Colonic mucosa (tissue), 4 donors: ENCODE results near the gene ACSS1. TPM values are rescaled to one million over a fixed set of nuclear protein-coding genes. Genes with fewer than 3 reads are reported as not detected.

Experiments used
- DNase-seq: peaks from one replicate; pipeline ENCODE4 v3.0.0-alpha.2; 2020
- H3K27ac ChIP-seq: fragments of 200-600 bp; one replicate; pipeline ENCODE4 v1.8.0; 2021
- H3K27me3 ChIP-seq: fragments of 200-600 bp; one replicate; pipeline ENCODE4 v1.8.0; 2021
- H3K36me3 ChIP-seq: fragments of 200-600 bp; one replicate; pipeline ENCODE4 v1.8.0; 2021
- H3K4me1 ChIP-seq: fragments of 200-600 bp; one replicate; pipeline ENCODE4 v1.8.0; 2021; ENCODE audit warnings: mild to moderate bottlenecking
- H3K4me3 ChIP-seq: fragments of 200-600 bp; one replicate; pipeline ENCODE4 v1.8.0; 2021
- H3K9ac ChIP-seq, 2 donors: one replicate each; pipeline ENCODE4 v1.7.0; 2013; ENCODE audit warnings: control low read depth in 2 of 2, low read depth in 2 of 2, low read length in 2 of 2
- H3K9me3 ChIP-seq: fragments of 200-600 bp; one replicate; pipeline ENCODE4 v1.8.0; 2021
- intact Hi-C: fragments of 100-400 bp; cut with DNase I; formaldehyde crosslinking; loops from one replicate; pipeline ENCODE4 v1.14.1; 2022
- total RNA-seq, 2 donors: library from RNA; stranded (reverse); fragmentation: NEBNext Ultra II Directional in 1 of 2; extraction: Animal tissue kit (Norgen Biotek cat#: 25700) in 1 of 2; gene quantifications; one replicate each; pipeline ENCODE4 v1.2.1, GENCODE V29; 2021
- TF ChIP-seq, protein P1 (sequence below): fragments of 200-600 bp; IDR thresholded peaks from one replicate; pipeline ENCODE4 v1.8.0; 2022; ENCODE audit warnings: antibody characterized with exemption, mild to moderate bottlenecking
- donor health status: healthy.
- donor health status: DM: no; HTN: no; CAD: no.
- donor health status: DM: no; HTN: no; CAD: no.

ACSS1 gene
- total RNA-seq, 2 donors from 2014 or later, result 29.0 to 32.0 TPM

DNA sequence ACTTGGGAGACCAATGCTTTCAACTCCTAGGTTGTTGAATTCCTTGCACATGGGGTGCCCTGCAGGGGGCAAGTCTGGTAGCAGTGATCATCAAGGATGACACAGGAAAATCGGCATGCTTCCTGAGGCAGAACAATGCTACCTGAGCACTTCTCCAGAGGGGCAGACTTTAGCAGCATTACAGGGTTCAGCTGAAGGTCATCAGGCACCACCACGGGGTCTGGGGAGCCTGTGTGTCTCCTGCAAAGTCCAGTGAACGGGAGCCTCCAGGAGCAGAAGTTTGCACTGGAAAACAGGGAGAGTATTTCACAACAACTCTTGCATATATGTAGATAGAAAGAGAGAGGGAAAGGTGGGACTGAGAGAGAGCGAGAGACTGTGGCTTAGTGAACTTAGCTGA is 13.8 kb upstream of the ACSS1 start:
- H3K27me3 ChIP-seq, result peaks cover 7% of the 10 kb centered on the region
- no peak overlapping the region for H3K27ac ChIP-seq
- TF ChIP-seq, protein P1, sequence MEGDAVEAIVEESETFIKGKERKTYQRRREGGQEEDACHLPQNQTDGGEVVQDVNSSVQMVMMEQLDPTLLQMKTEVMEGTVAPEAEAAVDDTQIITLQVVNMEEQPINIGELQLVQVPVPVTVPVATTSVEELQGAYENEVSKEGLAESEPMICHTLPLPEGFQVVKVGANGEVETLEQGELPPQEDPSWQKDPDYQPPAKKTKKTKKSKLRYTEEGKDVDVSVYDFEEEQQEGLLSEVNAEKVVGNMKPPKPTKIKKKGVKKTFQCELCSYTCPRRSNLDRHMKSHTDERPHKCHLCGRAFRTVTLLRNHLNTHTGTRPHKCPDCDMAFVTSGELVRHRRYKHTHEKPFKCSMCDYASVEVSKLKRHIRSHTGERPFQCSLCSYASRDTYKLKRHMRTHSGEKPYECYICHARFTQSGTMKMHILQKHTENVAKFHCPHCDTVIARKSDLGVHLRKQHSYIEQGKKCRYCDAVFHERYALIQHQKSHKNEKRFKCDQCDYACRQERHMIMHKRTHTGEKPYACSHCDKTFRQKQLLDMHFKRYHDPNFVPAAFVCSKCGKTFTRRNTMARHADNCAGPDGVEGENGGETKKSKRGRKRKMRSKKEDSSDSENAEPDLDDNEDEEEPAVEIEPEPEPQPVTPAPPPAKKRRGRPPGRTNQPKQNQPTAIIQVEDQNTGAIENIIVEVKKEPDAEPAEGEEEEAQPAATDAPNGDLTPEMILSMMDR, result no peak
- no peaks in the 10 kb centered on the region for H3K36me3 ChIP-seq
- intact Hi-C loops, result loop anchor here (5.0 kb wide), 1 partner anchor 106 kb away; no protein-coding TSS in a partner anchor
- no peak for DNase-seq
- no peak overlapping the region for H3K4me3 ChIP-seq
- no peaks in the 10 kb centered on the region for H3K9me3 ChIP-seq
- no peaks in the 10 kb centered on the region for H3K4me1 ChIP-seq
- H3K9ac ChIP-seq, result no peak overlapping the region

DNA sequence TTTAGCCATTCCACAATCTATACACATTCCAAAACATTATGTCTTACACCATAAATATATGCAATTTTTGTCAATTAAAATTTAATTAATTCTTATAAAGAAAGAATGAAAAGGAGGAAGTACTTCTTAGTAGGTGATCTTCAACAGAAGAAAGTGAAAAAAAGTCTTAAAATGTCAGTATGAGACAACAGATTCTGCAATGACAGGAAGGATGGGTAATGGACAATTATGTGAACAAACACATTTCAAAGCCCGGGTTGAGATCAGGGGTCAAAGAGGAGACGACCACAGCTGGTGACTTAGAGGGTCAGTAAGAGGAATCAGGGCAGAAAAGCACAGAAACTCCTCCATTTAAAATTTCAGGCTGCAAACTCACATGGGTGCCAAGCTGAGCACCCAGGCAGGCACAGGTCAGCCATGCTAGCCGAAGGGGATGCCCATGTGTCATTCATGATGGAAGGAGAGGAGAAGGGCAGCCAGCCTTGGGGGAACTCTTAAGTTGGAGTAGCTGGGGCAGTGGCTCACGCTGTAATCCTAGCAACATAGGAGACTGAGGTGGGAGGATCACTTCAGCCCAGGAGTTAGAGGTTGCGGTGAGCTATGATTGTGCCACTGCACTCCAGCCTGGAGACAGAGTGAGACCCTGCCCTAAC is 13.0 kb upstream of the ACSS1 start:
- no peaks in the 10 kb centered on the region for H3K4me1 ChIP-seq
- no peaks in the 10 kb centered on the region for H3K9me3 ChIP-seq
- no peak overlapping the region for H3K9ac ChIP-seq
- H3K4me3 ChIP-seq, result no peak overlapping the region
- peaks cover 7% of the 10 kb centered on the region for H3K27me3 ChIP-seq
- no peak for DNase-seq
- TF ChIP-seq, protein P1, result no peak
- no peaks in the 10 kb centered on the region for H3K36me3 ChIP-seq
- intact Hi-C loops, result loop anchor here (5.0 kb wide), 1 partner anchor 106 kb away; no protein-coding TSS in a partner anchor
- no peak overlapping the region for H3K27ac ChIP-seq

DNA sequence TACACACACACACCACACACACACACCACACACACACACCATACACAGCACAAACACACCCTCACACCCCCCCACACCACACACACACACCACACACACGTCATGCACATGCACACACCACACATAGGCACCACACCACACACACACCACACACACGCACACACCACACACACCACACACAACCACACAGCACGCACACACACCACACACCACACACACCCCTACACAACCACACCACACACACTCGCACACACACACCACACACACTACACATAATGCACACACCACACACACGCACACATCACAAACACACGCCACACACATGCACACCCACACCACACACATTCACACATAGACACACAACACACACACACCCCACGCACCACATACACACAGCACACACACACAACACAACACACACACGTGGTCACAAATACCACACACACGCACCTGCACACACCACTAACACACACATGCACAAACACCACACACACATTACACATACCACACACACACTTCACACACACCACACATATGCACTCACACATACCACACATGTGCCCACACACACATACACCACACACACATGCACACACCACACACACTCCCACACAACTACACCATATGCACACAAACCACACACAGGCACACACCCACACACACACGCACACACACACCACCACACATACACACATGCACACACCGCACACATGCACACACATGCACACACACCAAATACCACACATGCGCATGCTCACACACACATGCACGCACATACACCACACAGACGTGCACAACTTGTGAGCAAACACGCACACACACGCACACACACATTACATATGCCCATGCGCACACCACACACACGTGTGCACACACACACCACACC is 9.4 kb upstream of the ACSS1 start:
- H3K4me1 ChIP-seq, result no peaks in the 10 kb centered on the region
- no peaks in the 10 kb centered on the region for H3K36me3 ChIP-seq
- TF ChIP-seq, protein P1, result no peak
- no peak overlapping the region for H3K27ac ChIP-seq
- no peak for DNase-seq
- H3K27me3 ChIP-seq, result peaks cover 7% of the 10 kb centered on the region
- H3K9me3 ChIP-seq, result no peaks in the 10 kb centered on the region
- H3K9ac ChIP-seq, result no peak overlapping the region
- intact Hi-C loops, result loop anchor here (10.0 kb wide), 1 partner anchor 337 kb away; the partner anchor contains the start of gene GINS1
- H3K4me3 ChIP-seq, result no peak overlapping the region

DNA sequence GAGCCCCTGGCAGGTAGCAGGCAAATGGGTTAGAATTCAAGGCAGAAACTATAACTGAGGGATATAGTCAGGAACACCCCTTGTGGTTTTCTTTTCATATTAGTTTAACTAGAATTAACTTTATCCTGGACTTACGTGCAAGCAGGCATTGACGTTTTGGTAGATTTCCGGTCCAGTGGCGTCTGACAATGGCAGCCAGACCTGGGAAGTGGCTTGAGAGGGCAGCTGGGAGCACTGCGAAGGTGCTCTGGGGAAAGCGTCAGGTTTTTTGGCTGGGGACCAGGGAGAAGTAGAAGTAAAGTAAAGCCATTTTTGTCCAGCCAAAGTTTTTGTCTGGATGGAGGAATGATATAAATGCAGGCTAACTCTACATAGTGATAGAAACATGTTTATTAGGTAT is 8.4 kb upstream of the ACSS1 start:
- H3K9me3 ChIP-seq, result no peaks in the 10 kb centered on the region
- no peak overlapping the region for H3K27ac ChIP-seq
- no peak overlapping the region for H3K4me3 ChIP-seq
- H3K36me3 ChIP-seq, result no peaks in the 10 kb centered on the region
- H3K27me3 ChIP-seq, result peaks cover 7% of the 10 kb centered on the region
- no peak for DNase-seq
- H3K4me1 ChIP-seq, result no peaks in the 10 kb centered on the region
- intact Hi-C loops, result loop anchor here (10.0 kb wide), 1 partner anchor 338 kb away; the partner anchor contains the start of gene GINS1
- TF ChIP-seq, protein P1, result no peak
- no peak overlapping the region for H3K9ac ChIP-seq

DNA sequence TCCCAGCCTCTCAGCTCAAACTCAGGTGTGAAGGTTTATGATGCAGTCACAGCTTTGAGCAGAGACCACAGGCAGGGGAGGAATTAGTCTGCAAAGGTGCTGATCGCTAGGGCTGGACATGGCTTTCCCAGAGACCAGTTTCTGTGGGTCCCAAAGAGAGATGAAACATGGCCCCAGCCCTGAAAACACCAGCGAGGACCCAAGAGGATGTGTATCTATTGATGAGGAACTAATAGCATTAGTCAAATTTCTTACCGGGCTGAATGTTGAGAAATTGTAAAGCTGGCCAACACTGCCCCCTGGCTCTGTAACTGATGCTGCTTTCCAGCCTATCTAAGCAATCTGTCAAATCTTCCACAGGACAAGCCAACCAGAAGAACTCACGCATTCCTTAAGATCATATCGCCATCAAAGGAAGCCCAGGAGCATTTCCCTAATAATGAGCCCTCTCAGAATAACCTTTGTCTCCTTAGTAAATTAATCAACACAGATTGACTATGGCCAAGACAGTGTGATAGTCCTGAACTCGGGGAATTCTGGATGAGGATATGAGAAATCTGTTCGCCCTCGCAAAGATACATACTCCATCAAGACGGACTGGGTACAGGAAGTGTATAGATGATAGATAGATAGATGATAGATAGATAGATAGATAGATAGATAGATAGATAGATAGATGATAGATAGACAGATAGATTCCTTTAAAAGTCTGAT is 7.8 kb upstream of the ACSS1 start:
- H3K27me3 ChIP-seq, result peaks cover 3% of the 10 kb centered on the region
- intact Hi-C loops, result loop anchor here (1.0 to 10.0 kb wide), 2 partner anchors 71 to 339 kb away; partner anchors contain the start of gene GINS1
- H3K4me1 ChIP-seq, result no peaks in the 10 kb centered on the region
- no peaks in the 10 kb centered on the region for H3K9me3 ChIP-seq
- DNase-seq, result peak; percentile 69
- no peaks in the 10 kb centered on the region for H3K36me3 ChIP-seq
- no peak overlapping the region for H3K4me3 ChIP-seq
- TF ChIP-seq, protein P1, result peak; percentile 65
- no peak overlapping the region for H3K27ac ChIP-seq
- H3K9ac ChIP-seq, result no peak overlapping the region
